Upper lobe of left lung (tissue), 6 donors: ENCODE data around the gene ZNF526. TPM values are rescaled to one million over a fixed set of nuclear protein-coding genes. Genes with fewer than 3 reads are reported as not detected.

Experiments
- ATAC-seq, 2 donors: fragments of 200-7000 bp; cut with Tn5 transposase; one replicate each; pipeline ENCODE4 v1.9.1; 2022; ENCODE audit warnings: mild to moderate bottlenecking in 2 of 2, moderate library complexity in 2 of 2; ENCODE audit not compliant: low FRiP score in 2 of 2
- DNase-seq, 2 donors: peaks; one replicate each; pipeline ENCODE4 v3.0.0-alpha.2; 2019 to 2020
- H3K27ac ChIP-seq, 4 donors: fragments of 200-600 bp; sonication (generic); one replicate each; pipeline ENCODE4 v1.5.1; 2016 to 2019
- H3K27me3 ChIP-seq, 4 donors: fragments of 200-600 bp; sonication (generic); one replicate each; pipeline ENCODE4 v1.5.1; 2017 to 2019
- H3K36me3 ChIP-seq, 4 donors: fragments of 200-600 bp; sonication (generic); one replicate each; pipeline ENCODE4 v1.5.1; 2016 to 2019
- H3K4me1 ChIP-seq, 4 donors: fragments of 200-600 bp; sonication (generic); one replicate each; pipeline ENCODE4 v1.5.1; 2018 to 2019
- H3K4me3 ChIP-seq, 4 donors: fragments of 200-600 bp; sonication (generic); one replicate each; pipeline ENCODE4 v1.5.1; 2017 to 2019; ENCODE audit warnings: mild to moderate bottlenecking in 2 of 4, moderate library complexity in 1 of 4
- H3K9me3 ChIP-seq, 4 donors: fragments of 200-600 bp; sonication (generic); one replicate each; pipeline ENCODE4 v1.5.1; 2018 to 2019
- CTCF ChIP-seq, 6 experiments: fragments of 450-650 bp in 4 of 6; fragments of 200-600 bp in 2 of 6; sonication (generic) in 2 of 6; IDR thresholded peaks; one replicate each; pipeline ENCODE4 v1.5.1; 2016 to 2019; ENCODE audit warnings: antibody characterized with exemption in 6 of 6
- EP300 ChIP-seq, 4 donors: sonication (generic); formaldehyde crosslinking; IDR thresholded peaks; one replicate each; pipeline ENCODE4 v1.5.1; 2017; ENCODE audit warnings: antibody characterized with exemption in 4 of 4, control low read depth in 2 of 4
- POLR2A ChIP-seq, 4 donors: fragments of 450-650 bp; IDR thresholded peaks; one replicate each; pipeline ENCODE4 v1.5.1; 2016 to 2017; ENCODE audit warnings: antibody characterized with exemption in 4 of 4, mild to moderate bottlenecking in 2 of 4
- POLR2AphosphoS5 ChIP-seq, 2 donors: sonication (generic); formaldehyde crosslinking; IDR thresholded peaks; one replicate each; pipeline ENCODE4 v1.5.1; 2017; ENCODE audit warnings: antibody characterized with exemption in 2 of 2
- WGBS, 2 donors: methylation state at CpG; one replicate each; pipeline ENCODE4 v1.1.5; 2017 to 2018; 5-methylcytosine and 5-hydroxymethylcytosine counted together
- total RNA-seq, 6 donors: library from RNA; depleted of rRNA in 4 of 6; stranded (reverse); fragments of >200 nt in 4 of 6; gene quantifications; one replicate each; pipeline versions ENCODE4 v1.1.0 to v1.2.1, GENCODE V29; 2016 to 2021
- donor health status: DM: no; HTN: no; CAD: no; lungs with moderate emphysema.
- donor health status: DM: no; HTN: yes; CAD: no; lungs with severe emphysema.

ZNF526 gene
- total RNA-seq, 6 donors from 2014 or later = 7.9 to 13.8 (median 11.4) TPM

GRCh38 chr19:42274065-42274682 is 54.1 kb downstream of the ZNF526 start:
- Histone ChIP-seq H3K4me1 (peaks cover 57 to 82% (median 60%) of the 10 kb centered on the region in 4 donors), H3K9me3 (no peaks in the 10 kb centered on the region), H3K4me3 (no peak overlapping the region), H3K27me3 (no peaks in the 10 kb centered on the region), H3K36me3 (peaks cover 17 to 49% (median 33%) of the 10 kb centered on the region in 4 donors), H3K27ac (no peak overlapping the region)
- TF ChIP-seq CTCF (IDR thresholded peaks at IDR 0.05) (no peak), POLR2A (IDR thresholded peaks at IDR 0.05) (no peak), POLR2AphosphoS5 (IDR thresholded peaks at IDR 0.05) (no peak), EP300 (IDR thresholded peaks at IDR 0.05) (no peak)
- DNase-seq = peak in 1 of 2 donors; percentile 79
- 92% methylated on average over 13 to 22 of the region's 22 CpGs for WGBS, 2 donors
- no peak for ATAC-seq

- no peaks in the 10 kb centered on the region for H3K27me3 ChIP-seq
- WGBS, 2 donors = 74 to 84% methylated on average over 7 of the region's 7 CpGs
- peak overlapping the region in 2 of 4 donors; percentile 96 to 99 for H3K27ac ChIP-seq
- H3K9me3 ChIP-seq = no peaks in the 10 kb centered on the region
- H3K4me1 ChIP-seq = peaks cover 58 to 85% (median 62%) of the 10 kb centered on the region in 4 donors
- ATAC-seq (no peak), DNase-seq (no peak)
- H3K36me3 ChIP-seq = peaks cover 17 to 49% (median 33%) of the 10 kb centered on the region in 4 donors
- no peak overlapping the region for H3K4me3 ChIP-seq
- TF ChIP-seq EP300 (IDR thresholded peaks at IDR 0.05) = no peak
Measured at GRCh38 chr19:42275103-42275502, 55.0 kb downstream of the ZNF526 start.

- Histone ChIP-seq H3K4me3 (no peak overlapping the region), H3K27ac (peak overlapping the region in 2 of 4 donors; percentile 96 to 99), H3K4me1 (peaks cover 54 to 85% (median 60%) of the 10 kb centered on the region in 4 donors), H3K9me3 (no peaks in the 10 kb centered on the region), H3K27me3 (no peaks in the 10 kb centered on the region), H3K36me3 (peaks cover 17 to 49% (median 33%) of the 10 kb centered on the region in 4 donors)
- ATAC-seq (no peak), DNase-seq (no peak)
- TF ChIP-seq POLR2A (IDR thresholded peaks at IDR 0.05) = no peak
- TF ChIP-seq EP300 (IDR thresholded peaks at IDR 0.05) = no peak
- no peak for TF ChIP-seq POLR2AphosphoS5 (IDR thresholded peaks at IDR 0.05)
- TF ChIP-seq CTCF (IDR thresholded peaks at IDR 0.05) = no peak
- WGBS, 2 donors = 85 to 91% methylated on average over 3 of the region's 3 CpGs
Measured at GRCh38 chr19:42275517-42275916, 55.4 kb downstream of the ZNF526 start.

GRCh38 chr19:42276284-42276683 is 56.2 kb downstream of the ZNF526 start:
- H3K4me3 ChIP-seq = no peak overlapping the region
- DNase-seq (no peak), ATAC-seq (no peak)
- no peaks in the 10 kb centered on the region for H3K9me3 ChIP-seq
- TF ChIP-seq POLR2A (IDR thresholded peaks at IDR 0.05) (no peak), EP300 (IDR thresholded peaks at IDR 0.05) (no peak), POLR2AphosphoS5 (IDR thresholded peaks at IDR 0.05) (no peak)
- H3K4me1 ChIP-seq = peaks cover 51 to 85% (median 59%) of the 10 kb centered on the region in 4 donors
- 39 to 60% methylated on average over 1 to 3 of the region's 3 CpGs for WGBS, 2 donors
- H3K36me3 ChIP-seq = peaks cover 17 to 49% (median 33%) of the 10 kb centered on the region in 4 donors
- no peaks in the 10 kb centered on the region for H3K27me3 ChIP-seq
- peak overlapping the region in 2 of 4 donors; percentile 96 to 99 for H3K27ac ChIP-seq

GRCh38 chr19:42276821-42277220 is 56.7 kb downstream of the ZNF526 start:
- H3K27me3 ChIP-seq = no peaks in the 10 kb centered on the region
- H3K4me3 ChIP-seq = no peak overlapping the region
- DNase-seq = no peak
- H3K36me3 ChIP-seq = peaks cover 17 to 47% (median 32%) of the 10 kb centered on the region in 4 donors
- peaks cover 51 to 85% (median 61%) of the 10 kb centered on the region in 4 donors for H3K4me1 ChIP-seq
- TF ChIP-seq POLR2A (IDR thresholded peaks at IDR 0.05) (no peak), POLR2AphosphoS5 (IDR thresholded peaks at IDR 0.05) (no peak)
- peak overlapping the region in 2 of 4 donors; percentile 96 to 99 for H3K27ac ChIP-seq
- no peak for ATAC-seq
- H3K9me3 ChIP-seq = no peaks in the 10 kb centered on the region
- whole genome bisulfite sequencing, 2 donors = 91% methylated on average over 4 of the region's 4 CpGs; no CpG with 5 or more reads in 1 of the 2 donors

Other genes starting within 250 kb of the ZNF526 start
- under 1 TPM in 4 of 6 donors, not detected in 2; under 0.01 to 0.51 (median 0.15) TPM for gene ATP1A3, start 226.1 kb upstream of the ZNF526 start, total RNA-seq
- gene GRIK5, start 150.1 kb upstream of the ZNF526 start, total RNA-seq = 1 to 10 TPM in 2 of 6 donors, under 1 TPM in 3, not detected in 1; 0.15 to 2.7 (median 0.54) TPM
- 10 to 100 TPM in 4 of 6 donors, 1 to 10 TPM in 2; 9.2 to 26.4 (median 13.3) TPM for gene ZNF574, start 144.1 kb upstream of the ZNF526 start, total RNA-seq
- 10 to 100 TPM in 1 of 6 donors, 1 to 10 TPM in 5; 1.3 to 12.0 (median 5.0) TPM for gene POU2F2, start 87.9 kb upstream of the ZNF526 start, total RNA-seq
- 100 to 1,000 TPM in 1 of 6 donors, 10 to 100 TPM in 5; 38.6 to 154 (median 51.2) TPM for gene DEDD2, start 2.6 kb upstream of the ZNF526 start, total RNA-seq
- gene GSK3A, start 22.3 kb downstream of the ZNF526 start, total RNA-seq = 10 to 100 TPM; 33.2 to 46.9 (median 39.1) TPM
- gene ERF, start 34.8 kb downstream of the ZNF526 start, total RNA-seq = 10 to 100 TPM; 13.6 to 59.4 (median 32.5) TPM
- gene CIC, start 48.9 kb downstream of the ZNF526 start, total RNA-seq = 100 to 1,000 TPM in 1 of 6 donors, 10 to 100 TPM in 5; 52.6 to 170 (median 77.7) TPM
- 1 to 10 TPM in 1 of 6 donors, under 1 TPM in 2, not detected in 3; 0.40 to 1.4 (median 0.61) TPM for gene PRR19, start 81.8 kb downstream of the ZNF526 start, total RNA-seq
- gene PAFAH1B3, start 82.3 kb downstream of the ZNF526 start, total RNA-seq = 10 to 100 TPM; 13.6 to 21.2 (median 18.8) TPM
- under 1 TPM in 3 of 6 donors, not detected in 3; 0.34 to 0.79 (median 0.49) TPM for gene TMEM145, start 93.0 kb downstream of the ZNF526 start, total RNA-seq
- gene MEGF8, start 105.3 kb downstream of the ZNF526 start, total RNA-seq = 10 to 100 TPM; 13.7 to 30.7 (median 17.8) TPM
- gene CNFN, start 170.0 kb downstream of the ZNF526 start, total RNA-seq = 10 to 100 TPM in 1 of 6 donors, under 1 TPM in 2, not detected in 3; 0.46 to 32.5 (median 0.94) TPM
- 1 to 10 TPM; 1.3 to 6.2 (median 4.2) TPM for gene LIPE, start 207.1 kb downstream of the ZNF526 start, total RNA-seq
- 100 to 1,000 TPM in 3 of 6 donors, 10 to 100 TPM in 3; 31.4 to 155 (median 92.3) TPM for gene CXCL17, start 222.6 kb downstream of the ZNF526 start, total RNA-seq